ENCODE results near the gene STAT6. TPM values are rescaled to one million over a fixed set of nuclear protein-coding genes. Genes with fewer than 3 reads are reported as not detected.

STAT6 gene
- total and polyA plus RNA-seq, 2 donors (not counting 1 experiment from before 2014, with no cell fraction given): 544 to 736 TPM

- TF ChIP-seq EZH2 (IDR thresholded peaks at IDR 0.05; ENCODE audit: borderline replicate concordance, insufficient read depth, low read depth, low read length, poor library complexity, severe bottlenecking): no peak
- TF ChIP-seq, protein P1, sequence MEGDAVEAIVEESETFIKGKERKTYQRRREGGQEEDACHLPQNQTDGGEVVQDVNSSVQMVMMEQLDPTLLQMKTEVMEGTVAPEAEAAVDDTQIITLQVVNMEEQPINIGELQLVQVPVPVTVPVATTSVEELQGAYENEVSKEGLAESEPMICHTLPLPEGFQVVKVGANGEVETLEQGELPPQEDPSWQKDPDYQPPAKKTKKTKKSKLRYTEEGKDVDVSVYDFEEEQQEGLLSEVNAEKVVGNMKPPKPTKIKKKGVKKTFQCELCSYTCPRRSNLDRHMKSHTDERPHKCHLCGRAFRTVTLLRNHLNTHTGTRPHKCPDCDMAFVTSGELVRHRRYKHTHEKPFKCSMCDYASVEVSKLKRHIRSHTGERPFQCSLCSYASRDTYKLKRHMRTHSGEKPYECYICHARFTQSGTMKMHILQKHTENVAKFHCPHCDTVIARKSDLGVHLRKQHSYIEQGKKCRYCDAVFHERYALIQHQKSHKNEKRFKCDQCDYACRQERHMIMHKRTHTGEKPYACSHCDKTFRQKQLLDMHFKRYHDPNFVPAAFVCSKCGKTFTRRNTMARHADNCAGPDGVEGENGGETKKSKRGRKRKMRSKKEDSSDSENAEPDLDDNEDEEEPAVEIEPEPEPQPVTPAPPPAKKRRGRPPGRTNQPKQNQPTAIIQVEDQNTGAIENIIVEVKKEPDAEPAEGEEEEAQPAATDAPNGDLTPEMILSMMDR (IDR thresholded peaks at IDR 0.05): no peak
- under 1% methylated on average over 65 of the region's 91 CpGs for WGBS (ENCODE audit: insufficient coverage)
- peak within 1 kb of the TSS; percentile 75 to 100 (median 80) for H3K4me3 ChIP-seq (ENCODE audit: control extremely low read depth in 1 of 5, extremely low read depth in 1 of 5, insufficient read depth in 1 of 5, low read depth in 2 of 5, low read length in 4 of 5)
- no peaks in the 10 kb centered on the region for H3K9me3 ChIP-seq (ENCODE audit: control extremely low read depth in 1 of 3, control insufficient read depth in 2 of 3, insufficient read depth in 1 of 3, low read length in 2 of 3)
- peak within 1 kb of the TSS; percentile 91 for H3K27ac Mint-ChIP-seq
- peaks cover 17 to 40% of the 10 kb centered on the region in 2 donors for H3K4me1 ChIP-seq (ENCODE audit: control insufficient read depth in 2 of 2, insufficient read depth in 2 of 2, low read length in 2 of 2)
- intact Hi-C loops (cut with micrococcal nuclease): loop anchor here (1.0 to 10.0 kb wide), 4 partner anchors 19 to 666 kb away; partner anchors contain the start of genes BAZ2A, CDK4, DDIT3 and MARCHF9
- no peaks in the 10 kb centered on the region for H3K9me3 Mint-ChIP-seq (ENCODE audit: insufficient read depth)
- H3K27me3 Mint-ChIP-seq: no peaks in the 10 kb centered on the region
- H3K27me3 ChIP-seq (replicated peaks in 1 of 4; ENCODE audit: control extremely low read depth in 1 of 4, control insufficient read depth in 3 of 4, insufficient read depth in 4 of 4, low read length in 3 of 4): no peaks in the 10 kb centered on the region
- peaks cover 54% of the 10 kb centered on the region for H3K4me1 Mint-ChIP-seq
- peak within 1 kb of the TSS; percentile 96 for H3K9ac ChIP-seq (ENCODE audit: low read length)
- H3K4me3 Mint-ChIP-seq: peak within 1 kb of the TSS; percentile 92
- ChIA-PET POLR2A (interaction anchor here (0.7 to 4.8 kb wide), 10 partner anchors 10 to 401 kb away, joined by 3 to 139 read pairs (median 4); partner anchors contain the start of genes NEMP1, PTGES3 and STAT6), CTCF (interaction anchor here (1.2 to 18.5 kb wide), 3 partner anchors 9 to 18 kb away, joined by 3 to 406 read pairs (median 246); partner anchors contain the start of genes NEMP1 and STAT6)
- peaks cover 16% of the 10 kb centered on the region for H3K79me2 ChIP-seq (ENCODE audit: control insufficient read depth, insufficient read depth, low read length)
- H2AFZ ChIP-seq (ENCODE audit: insufficient read depth, low read depth, low read length, poor library complexity, severe bottlenecking): peak within 1 kb of the TSS; percentile 66
- ATAC-seq (ENCODE audit: low read depth) (peak; percentile 62), DNase-seq (peak; percentile 96)
- peak within 1 kb of the TSS; percentile 95 for H3K4me2 ChIP-seq (replicated peaks; ENCODE audit: low read depth, low read length, poor library complexity, severe bottlenecking)
- peaks cover 0 to 8% of the 10 kb centered on the region in 2 experiments for H3K36me3 ChIP-seq (replicated peaks in 1 of 2; ENCODE audit: control extremely low read depth in 1 of 2, control insufficient read depth in 1 of 2, extremely low read depth in 1 of 2, insufficient read depth in 2 of 2, low read length in 1 of 2)
- H3K27ac ChIP-seq (ENCODE audit: low read length in 2 of 2): peak within 1 kb of the TSS; percentile 98 to 99
- no peaks in the 10 kb centered on the region for H4K20me1 ChIP-seq (ENCODE audit: control insufficient read depth, insufficient read depth, low read length, poor library complexity, severe bottlenecking)
These were observed 22.6 kb downstream of the STAT6 start, which contains the start of gene NAB2 for GRCh38 chr12:57088354-57089270. NAB2 (plus strand) TSS chr12:57089114; CDS start chr12:57089272, 158 bp downstream.

Data from B cell (primary cell).